ENCODE results near the gene TRA2B. TPM values are rescaled to one million over a fixed set of nuclear protein-coding genes. Genes with fewer than 3 reads are reported as not detected.

Gene TRA2B
- total and polyA plus RNA-seq, 2 of the 8 experiments (the other 6 are each of a cell fraction or from before 2014, with no cell fraction given): 206 to 274 TPM

DNA sequence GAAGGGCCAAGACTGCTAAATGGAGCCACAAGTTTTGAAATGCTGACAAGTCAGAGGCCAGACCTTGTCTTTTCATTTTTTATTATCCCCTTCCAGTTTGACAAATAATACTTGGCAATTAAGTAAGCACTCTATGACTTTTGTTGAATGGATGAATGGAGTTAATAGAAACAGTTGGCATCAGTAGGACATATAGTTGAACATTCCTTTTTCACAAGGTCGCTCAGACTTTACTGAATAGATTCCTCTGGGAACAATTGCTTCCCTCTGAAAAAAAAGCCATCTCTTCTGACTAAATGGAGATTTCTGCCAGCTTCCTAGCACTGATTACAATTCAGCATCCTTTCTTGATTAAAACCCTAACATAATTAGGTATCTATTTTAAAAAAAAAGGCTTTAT lies 53.2 kb downstream of the TRA2B start:
- Histone ChIP-seq H3K79me1 (ENCODE audit: low read depth, low read length) (no peaks in the 10 kb centered on the region), H4K91ac (replicated peaks; ENCODE audit: insufficient read length, low read length) (no peak overlapping the region), H3K9me3 (ENCODE audit: insufficient read depth in 2 of 2, low read depth in 1 of 2, low read length in 1 of 2) (no peaks in the 10 kb centered on the region), H4K8ac (ENCODE audit: extremely low read depth, insufficient read depth, low read length) (no peak overlapping the region), H2BK5ac (ENCODE audit: low read depth, low read length) (no peak overlapping the region), H3K56ac (replicated peaks; ENCODE audit: insufficient read length, low read depth, low read length) (no peak overlapping the region), H2AK5ac (ENCODE audit: low read depth, low read length) (no peak overlapping the region), H2BK12ac (ENCODE audit: low read depth, low read length) (no peak overlapping the region), H3K27me3 (replicated peaks in 1 of 4; ENCODE audit: control insufficient read depth in 3 of 4, extremely low read depth in 1 of 4, insufficient read depth in 3 of 4, low read length in 3 of 4) (no peaks in the 10 kb centered on the region), H2AFZ (ENCODE audit: low read length) (no peak overlapping the region), H3K23me2 (ENCODE audit: low read depth, low read length) (no peaks in the 10 kb centered on the region), H3K9ac (replicated peaks in 1 of 4; ENCODE audit: extremely low read depth in 1 of 4, low read depth in 3 of 4, low read length in 3 of 4) (no peak overlapping the region), H2BK120ac (replicated peaks; ENCODE audit: low read depth, low read length) (no peak overlapping the region), H3K14ac (ENCODE audit: insufficient read length) (no peak overlapping the region), H3K36me3 (ENCODE audit: control insufficient read depth in 2 of 4, insufficient read depth in 4 of 4, low read length in 3 of 4) (no peaks in the 10 kb centered on the region), H3K23ac (ENCODE audit: insufficient read length) (no peak overlapping the region), H3K4me2 (ENCODE audit: insufficient read depth in 1 of 2, low read depth in 2 of 2, low read length in 2 of 2) (no peak overlapping the region), H2BK20ac (ENCODE audit: low read length) (no peak overlapping the region), H3K27ac (ENCODE audit: low read depth, low read length) (no peak overlapping the region), H4K20me1 (replicated peaks in 1 of 2; ENCODE audit: control insufficient read depth in 1 of 2, insufficient read depth in 2 of 2, low read length in 2 of 2) (no peaks in the 10 kb centered on the region), H3K18ac (ENCODE audit: extremely low read depth, low read length) (no peak overlapping the region), H3K4ac (replicated peaks; ENCODE audit: insufficient read length, low read depth, low read length) (no peak overlapping the region), H4K5ac (ENCODE audit: insufficient read length, low read depth, low read length) (no peak overlapping the region), H2BK15ac (ENCODE audit: low read length) (no peak overlapping the region), H3K4me3 (ENCODE audit: extremely low read depth in 1 of 4, insufficient read depth in 2 of 4, low read depth in 3 of 4, low read length in 4 of 4) (no peak overlapping the region), H3K4me1 (replicated peaks in 1 of 4; ENCODE audit: control insufficient read depth in 3 of 4, insufficient read depth in 4 of 4, low read length in 3 of 4) (no peaks in the 10 kb centered on the region), H3K79me2 (ENCODE audit: control insufficient read depth in 1 of 2, insufficient read depth in 2 of 2, low read length in 2 of 2) (no peaks in the 10 kb centered on the region)
- no peak for FAIRE-seq
- WGBS, 2 experiments (ENCODE audit: extremely low coverage in 1 of 2, insufficient coverage in 1 of 2, insufficient read length in 1 of 2, insufficient replicate concordance in 2 of 2, low coverage in 1 of 2, low lambda C conversion rate in 2 of 2, missing lambda C conversion rate in 1 of 2): 91% methylated on average over 1 of the region's 1 CpG; no CpG with 5 or more reads in 1 of the 2 experiments
- CTCF ChIA-PET (ENCODE audit: partially characterized antibody): interaction anchor here (0.9 to 1.3 kb wide), 3 partner anchors 59 to 207 kb away, joined by 3 read pairs; no protein-coding TSS in a partner anchor
- TF ChIP-seq RXRA (IDR thresholded peaks at IDR 0.05; ENCODE audit: insufficient read depth, low read depth, low read length) (no peak), HDAC2 (IDR thresholded peaks at IDR 0.05; ENCODE audit: borderline replicate concordance in 1 of 2, low read depth in 2 of 2, low read length in 2 of 2) (no peak), HDAC6 (IDR thresholded peaks at IDR 0.05; ENCODE audit: low read depth, low read length) (no peak), KDM5A (IDR thresholded peaks at IDR 0.05; ENCODE audit: low read length) (no peak), TBP (IDR thresholded peaks at IDR 0.05; ENCODE audit: low read depth, low read length) (no peak), JUN (IDR thresholded peaks at IDR 0.05; ENCODE audit: low read depth, low read length) (no peak), BCL11A (IDR thresholded peaks at IDR 0.05; ENCODE audit: low read depth in 2 of 2, low read length in 2 of 2) (no peak), YY1 (IDR thresholded peaks at IDR 0.05; ENCODE audit: low read depth, low read length) (no peak), JUND (IDR thresholded peaks at IDR 0.05; ENCODE audit: low read length) (no peak), SIN3A (conservative IDR thresholded peaks at IDR 0.05 in 1 of 2, IDR thresholded peaks at IDR 0.05 in 1 of 2; ENCODE audit: low read depth in 1 of 2, low read length in 2 of 2) (no peak), CTBP2 (IDR thresholded peaks at IDR 0.05; ENCODE audit: borderline replicate concordance, insufficient read depth, insufficient read length, low read length) (no peak), MAFK (IDR thresholded peaks at IDR 0.05; ENCODE audit: low read depth, low read length) (no peak), ZNF274 (IDR thresholded peaks at IDR 0.05; ENCODE audit: borderline replicate concordance, extremely low read depth, low read length) (no peak)
- POLR2A ChIA-PET (ENCODE audit: partially characterized antibody): interaction anchor here (1.1 kb wide), 1 partner anchor 31 kb away, joined by 3 read pairs; no protein-coding TSS in a partner anchor
- DNase-seq (ENCODE audit: low read depth in 1 of 2, low spot score in 2 of 2): no peak

All from H1 (cell line).